NCI-H1417 treated with DMSO at 0.1 percent for 48 hours (cell line): Measurements from ENCODE around the gene ZNF483.
"Not testable (repeated sequence)": the region's sequence is repeated elsewhere in the genome, so short reads cannot be mapped to it uniquely, and the experiment has no call there.

Source experiments
- DNase-seq: peaks from one replicate; lab custom pipeline; 2025; lab: John Stamatoyannopoulos, UW

ZNF483 gene

GRCh38 chr9:111542497-111543254 is 17.7 kb downstream of the ZNF483 start:
- DNase-seq: no peak

- no peak for DNase-seq
Measured at GRCh38 chr9:111548623-111549022, 23.6 kb downstream of the ZNF483 start.

GRCh38 chr9:111555425-111555824 is 30.4 kb downstream of the ZNF483 start:
- DNase-seq: not testable (repeated sequence)

- DNase-seq: no peak
Measured at GRCh38 chr9:111559000-111559610, 34.1 kb downstream of the ZNF483 start.

GRCh38 chr9:111561165-111561719 is 36.3 kb downstream of the ZNF483 start:
- no peak for DNase-seq

- DNase-seq: no peak
Measured at GRCh38 chr9:111566234-111566633, 41.3 kb downstream of the ZNF483 start.

GRCh38 chr9:111568127-111568526 is 43.1 kb downstream of the ZNF483 start:
- not testable (repeated sequence) for DNase-seq

- DNase-seq: no peak
Measured at GRCh38 chr9:111572950-111573604, 48.1 kb downstream of the ZNF483 start.

GRCh38 chr9:111582888-111583287 is 57.9 kb downstream of the ZNF483 start:
- DNase-seq: no peak

GRCh38 chr9:111586378-111586777 is 61.4 kb downstream of the ZNF483 start:
- DNase-seq: no peak

- no peak for DNase-seq
Measured at GRCh38 chr9:111588846-111589245, 63.9 kb downstream of the ZNF483 start.

GRCh38 chr9:111597852-111598732 is 73.1 kb downstream of the ZNF483 start:
- peak; percentile 27 for DNase-seq

- DNase-seq: no peak
Measured at GRCh38 chr9:111598733-111599091, 73.7 kb downstream of the ZNF483 start.

GRCh38 chr9:111599092-111599954 is 74.3 kb downstream of the ZNF483 start, which contains the start of gene PTGR1:
Gene PTGR1 (minus strand): TSS chr9:111599647. CDS start chr9:111597422, 2,225 bp downstream.
- no peak for DNase-seq

- DNase-seq: no peak
Measured at GRCh38 chr9:111599955-111600343, 75.0 kb downstream of the ZNF483 start.

GRCh38 chr9:111601237-111602018 is 76.4 kb downstream of the ZNF483 start:
- no peak for DNase-seq

- DNase-seq: no peak
Measured at GRCh38 chr9:111603041-111603440, 78.1 kb downstream of the ZNF483 start.

GRCh38 chr9:111604054-111604615 is 79.2 kb downstream of the ZNF483 start:
- no peak for DNase-seq

- no peak for DNase-seq
Measured at GRCh38 chr9:111605041-111605559, 80.1 kb downstream of the ZNF483 start.
